HepG2 (cell line): Measurements from ENCODE around the gene INF2. TPM values are rescaled to one million over a fixed set of nuclear protein-coding genes. Genes with fewer than 3 reads are reported as not detected.
A peak's percentile ranks its signal among the peaks of the same experiment; 100 is the strongest.

Experiments
- FOXA1 ChIP-seq, 2 experiments: fragments of 450-650 bp in 1 of 2; sonication (generic) in 1 of 2; formaldehyde crosslinking in 1 of 2; IDR thresholded peaks; 2 replicates each; pipeline versions ENCODE4 v1.4.0 to v1.6.1; 2016 to 2020; ENCODE audit warnings: missing genetic modification reagents in 1 of 2
- GMEB2 ChIP-seq: IDR thresholded peaks from 2 replicates; pipeline ENCODE4 v1.6.1; 2016; ENCODE audit warnings: missing biosample characterization, missing genetic modification reagents, low read depth
- TFDP1 ChIP-seq: IDR thresholded peaks from 2 replicates; pipeline ENCODE4 v1.6.1; 2016; ENCODE audit warnings: missing compliant biosample characterization, missing genetic modification reagents, borderline replicate concordance
- USF2 ChIP-seq, 2 experiments: sonication (generic) in 1 of 2; formaldehyde crosslinking in 1 of 2; IDR thresholded peaks; 2 replicates each; pipeline versions ENCODE4 v1.5.1 to v1.6.1; 2011 to 2020; ENCODE audit warnings: borderline replicate concordance in 1 of 2, low read depth in 1 of 2, low read length in 1 of 2, mild to moderate bottlenecking in 1 of 2, missing genetic modification reagents in 1 of 2, moderate library complexity in 1 of 2
- ZFY ChIP-seq: sonication (generic); formaldehyde crosslinking; IDR thresholded peaks from 2 replicates; pipeline ENCODE4 v1.4.0; 2020; ENCODE audit warnings: missing genetic modification reagents
- ZNF503 ChIP-seq: sonication (generic); formaldehyde crosslinking; IDR thresholded peaks from 2 replicates; pipeline ENCODE4 v1.4.0; 2020; ENCODE audit warnings: missing genetic modification reagents
- ZNF513 ChIP-seq: sonication (generic); formaldehyde crosslinking; conservative IDR thresholded peaks from 2 replicates; pipeline ENCODE4 v1.5.0; 2020; ENCODE audit warnings: missing genetic modification reagents
- ZNF562 ChIP-seq: sonication (generic); formaldehyde crosslinking; IDR thresholded peaks from 2 replicates; pipeline ENCODE4 v1.8.0; 2022; ENCODE audit warnings: missing genetic modification reagents, borderline replicate concordance
- ZSCAN22 ChIP-seq: sonication (generic); formaldehyde crosslinking; IDR thresholded peaks from 2 replicates; pipeline ENCODE4 v1.4.0; 2020; ENCODE audit warnings: mild to moderate bottlenecking, missing genetic modification reagents
- polyA plus RNA-seq, 8 experiments: library from polyadenylated mRNA; depleted of rRNA in 3 of 8; stranded (reverse) in 7 of 8; unstranded in 1 of 8; fragments of >200 nt; fragmentation: Illumina TruSeq in 4 of 8; extraction: Trizol in 4 of 8; gene quantifications; 2 replicates each; pipeline versions ENCODE4 v1.2.1 to v1.2.3, GENCODE V29; 2011 to 2016; ENCODE audit warnings: low read depth in 4 of 8, missing spikeins in 1 of 8, mixed read lengths in 1 of 8; ENCODE audit not compliant: insufficient read depth in 1 of 8
- total RNA-seq, 5 experiments: library from RNA; depleted of rRNA; stranded (reverse); fragments of >200 nt; fragmentation: Illumina TruSeq; extraction: Trizol; gene quantifications; 2 replicates each; pipeline ENCODE4 v1.2.3, GENCODE V29; 2016; ENCODE audit warnings: low read depth in 1 of 5
- TF ChIP-seq, protein P1 (sequence below): sonication (generic); formaldehyde crosslinking; IDR thresholded peaks from 2 replicates; pipeline ENCODE4; 2020; ENCODE audit warnings: missing genetic modification reagents, mild to moderate bottlenecking, borderline replicate concordance
- TF ChIP-seq, protein P2 (sequence below): sonication (generic); formaldehyde crosslinking; IDR thresholded peaks from 2 replicates; pipeline ENCODE4 v1.5.1; 2020; ENCODE audit warnings: missing genetic modification reagents, mild to moderate bottlenecking, borderline replicate concordance

Gene INF2
- total and polyA plus RNA-seq, 2 of the 13 experiments (the other 11 are each of a cell fraction or from before 2014, with no cell fraction given) = 16.4 to 26.4 TPM

DNA sequence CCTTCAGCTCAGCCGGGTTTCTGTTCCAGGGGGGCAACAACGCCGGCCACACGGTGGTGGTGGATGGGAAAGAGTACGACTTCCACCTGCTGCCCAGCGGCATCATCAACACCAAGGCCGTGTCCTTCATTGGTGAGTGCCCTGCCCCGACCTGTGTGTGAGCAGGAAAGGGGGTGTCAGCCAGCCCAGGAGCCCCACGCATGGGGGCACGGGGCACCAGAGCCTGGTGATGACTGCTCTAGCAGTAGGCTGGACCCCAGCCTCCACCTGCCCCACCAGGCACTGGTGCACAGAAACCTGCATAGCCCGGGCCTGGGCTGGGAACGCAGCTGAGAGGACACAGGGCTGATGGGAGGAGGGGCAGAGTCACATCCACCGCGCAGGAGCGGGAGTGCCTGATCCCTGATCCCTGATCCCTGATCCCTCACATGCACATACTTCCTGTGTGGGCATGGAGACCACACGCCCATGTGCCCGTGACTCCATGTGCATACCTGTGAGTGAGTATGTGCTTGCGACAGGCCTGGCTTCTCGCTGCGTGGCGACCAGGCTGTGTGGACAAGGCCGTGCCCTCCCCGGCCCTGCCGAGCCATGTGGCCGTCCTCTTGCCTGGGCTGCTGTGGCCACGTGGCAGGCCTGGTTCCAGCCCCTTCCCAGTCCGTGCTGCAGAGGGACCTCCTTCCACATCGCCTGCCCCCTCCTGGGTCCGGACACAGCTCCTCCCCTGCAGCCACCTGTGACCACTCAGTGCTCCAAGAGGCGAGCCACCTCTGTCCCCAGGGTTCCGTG, 45.8 kb downstream of the INF2 start (continued):
- TF ChIP-seq FOXA1 (IDR thresholded peaks at IDR 0.05) (no peak), FOXA1 (CRISPR knock-in tag; IDR thresholded peaks at IDR 0.05) (peak; percentile 60), USF2 (IDR thresholded peaks at IDR 0.05; ENCODE audit: low read depth, low read length) (no peak), USF2 (CRISPR knock-in tag; IDR thresholded peaks at IDR 0.05; ENCODE audit: borderline replicate concordance) (0 out of 2 replicates have a peak, but pooled peaks have one; percentile 46), ZNF503 (no peak), ZNF562 (CRISPR knock-in tag) (no peak), ZSCAN22 (CRISPR knock-in tag) (no peak; the same call in 1 of the 2 replicates), TFDP1 (CRISPR knock-in tag) (peak; percentile 79), ZFY (CRISPR knock-in tag) (peak; percentile 85), ZNF513 (no peak), GMEB2 (no peak)
- TF ChIP-seq, protein P1, sequence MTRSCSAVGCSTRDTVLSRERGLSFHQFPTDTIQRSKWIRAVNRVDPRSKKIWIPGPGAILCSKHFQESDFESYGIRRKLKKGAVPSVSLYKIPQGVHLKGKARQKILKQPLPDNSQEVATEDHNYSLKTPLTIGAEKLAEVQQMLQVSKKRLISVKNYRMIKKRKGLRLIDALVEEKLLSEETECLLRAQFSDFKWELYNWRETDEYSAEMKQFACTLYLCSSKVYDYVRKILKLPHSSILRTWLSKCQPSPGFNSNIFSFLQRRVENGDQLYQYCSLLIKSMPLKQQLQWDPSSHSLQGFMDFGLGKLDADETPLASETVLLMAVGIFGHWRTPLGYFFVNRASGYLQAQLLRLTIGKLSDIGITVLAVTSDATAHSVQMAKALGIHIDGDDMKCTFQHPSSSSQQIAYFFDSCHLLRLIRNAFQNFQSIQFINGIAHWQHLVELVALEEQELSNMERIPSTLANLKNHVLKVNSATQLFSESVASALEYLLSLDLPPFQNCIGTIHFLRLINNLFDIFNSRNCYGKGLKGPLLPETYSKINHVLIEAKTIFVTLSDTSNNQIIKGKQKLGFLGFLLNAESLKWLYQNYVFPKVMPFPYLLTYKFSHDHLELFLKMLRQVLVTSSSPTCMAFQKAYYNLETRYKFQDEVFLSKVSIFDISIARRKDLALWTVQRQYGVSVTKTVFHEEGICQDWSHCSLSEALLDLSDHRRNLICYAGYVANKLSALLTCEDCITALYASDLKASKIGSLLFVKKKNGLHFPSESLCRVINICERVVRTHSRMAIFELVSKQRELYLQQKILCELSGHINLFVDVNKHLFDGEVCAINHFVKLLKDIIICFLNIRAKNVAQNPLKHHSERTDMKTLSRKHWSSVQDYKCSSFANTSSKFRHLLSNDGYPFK (CRISPR knock-in tag) = no peak
- TF ChIP-seq, protein P2, sequence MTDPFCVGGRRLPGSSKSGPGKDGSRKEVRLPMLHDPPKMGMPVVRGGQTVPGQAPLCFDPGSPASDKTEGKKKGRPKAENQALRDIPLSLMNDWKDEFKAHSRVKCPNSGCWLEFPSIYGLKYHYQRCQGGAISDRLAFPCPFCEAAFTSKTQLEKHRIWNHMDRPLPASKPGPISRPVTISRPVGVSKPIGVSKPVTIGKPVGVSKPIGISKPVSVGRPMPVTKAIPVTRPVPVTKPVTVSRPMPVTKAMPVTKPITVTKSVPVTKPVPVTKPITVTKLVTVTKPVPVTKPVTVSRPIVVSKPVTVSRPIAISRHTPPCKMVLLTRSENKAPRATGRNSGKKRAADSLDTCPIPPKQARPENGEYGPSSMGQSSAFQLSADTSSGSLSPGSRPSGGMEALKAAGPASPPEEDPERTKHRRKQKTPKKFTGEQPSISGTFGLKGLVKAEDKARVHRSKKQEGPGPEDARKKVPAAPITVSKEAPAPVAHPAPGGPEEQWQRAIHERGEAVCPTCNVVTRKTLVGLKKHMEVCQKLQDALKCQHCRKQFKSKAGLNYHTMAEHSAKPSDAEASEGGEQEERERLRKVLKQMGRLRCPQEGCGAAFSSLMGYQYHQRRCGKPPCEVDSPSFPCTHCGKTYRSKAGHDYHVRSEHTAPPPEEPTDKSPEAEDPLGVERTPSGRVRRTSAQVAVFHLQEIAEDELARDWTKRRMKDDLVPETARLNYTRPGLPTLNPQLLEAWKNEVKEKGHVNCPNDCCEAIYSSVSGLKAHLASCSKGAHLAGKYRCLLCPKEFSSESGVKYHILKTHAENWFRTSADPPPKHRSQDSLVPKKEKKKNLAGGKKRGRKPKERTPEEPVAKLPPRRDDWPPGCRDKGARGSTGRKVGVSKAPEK (CRISPR knock-in tag) = 0 out of 2 replicates have a peak, but pooled peaks have one; percentile 49
